Cardiac muscle cell (in vitro differentiated cells and primary cell): Measurements from ENCODE around the gene RESF1. TPM values are rescaled to one million over a fixed set of nuclear protein-coding genes. Genes with fewer than 3 reads are reported as not detected.

Experiments
- DNase-seq, 2 donors: peaks; one replicate each; pipeline versions ENCODE4 v3.0.0 to v3.0.0-alpha.2; 2010 to 2017; ENCODE audit warnings: low read depth in 1 of 2, low spot score in 1 of 2
- H3K27ac ChIP-seq: fragments of 200-600 bp; sonication (generic); 2 replicates; pipeline ENCODE4 v1.5.1; 2016
- H3K27me3 ChIP-seq: fragments of 200-600 bp; sonication (generic); 2 replicates; pipeline ENCODE4 v1.6.0; 2016; ENCODE audit warnings: control low read depth
- H3K36me3 ChIP-seq: fragments of 200-600 bp; sonication (generic); 2 replicates; pipeline ENCODE4 v1.5.1; 2016; ENCODE audit warnings: control low read depth
- H3K4me1 ChIP-seq: fragments of 200-600 bp; sonication (generic); 2 replicates; pipeline ENCODE4 v1.8.1; 2017; ENCODE audit warnings: low read depth, mild to moderate bottlenecking, mixed run types
- H3K4me3 ChIP-seq: fragments of 200-600 bp; sonication (generic); 2 replicates; pipeline ENCODE4 v1.5.1; 2016; ENCODE audit warnings: mild to moderate bottlenecking
- H3K9me3 ChIP-seq: fragments of 200-600 bp; sonication (generic); 2 replicates; pipeline ENCODE4 v1.5.1; 2017; ENCODE audit warnings: low read depth, mild to moderate bottlenecking, control low read depth
- polyA plus RNA-seq: library from polyadenylated mRNA; unstranded; fragments of >200 nt; fragmentation: Nextera tagmentation; extraction: Ambion mirVana; gene quantifications from 2 replicates; pipeline ENCODE4 v1.2.1, GENCODE V29; 2016
- total RNA-seq: library from RNA; depleted of rRNA; stranded (reverse); fragments of >200 nt; gene quantifications from 2 replicates; pipeline ENCODE4 v1.2.3, GENCODE V29; 2016
- TF ChIP-seq, protein P1 (sequence below): IDR thresholded peaks from 2 replicates; pipeline ENCODE4 v1.5.1; 2012; ENCODE audit warnings: low read depth, mild to moderate bottlenecking, low read length

The RESF1 gene
- total and polyA plus RNA-seq, 2 experiments from 2014 or later: 15.7 to 39.6 TPM

DNA sequence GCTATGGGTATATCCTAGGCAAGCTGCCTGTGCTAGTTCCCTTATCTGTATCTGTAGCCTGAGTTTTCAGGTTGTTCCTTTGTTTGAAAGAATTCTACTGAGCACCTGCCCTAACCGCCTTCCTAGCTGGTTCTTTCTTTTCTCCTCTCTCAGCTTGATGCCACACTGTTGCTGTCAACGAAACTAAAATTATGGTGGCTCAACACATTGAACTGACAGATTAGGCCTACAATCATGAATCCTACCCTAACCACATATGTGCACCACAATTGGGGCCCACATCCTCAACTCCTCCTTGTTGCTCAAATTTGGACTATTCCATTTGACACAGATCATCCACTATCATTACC is 36.2 kb upstream of the RESF1 start:
- H3K36me3 ChIP-seq: no peaks in the 10 kb centered on the region
- no peaks in the 10 kb centered on the region for H3K4me1 ChIP-seq
- no peak overlapping the region for H3K4me3 ChIP-seq
- no peak overlapping the region for H3K27ac ChIP-seq
- H3K9me3 ChIP-seq: no peaks in the 10 kb centered on the region
- no peak for DNase-seq
- H3K27me3 ChIP-seq: no peaks in the 10 kb centered on the region
- TF ChIP-seq, protein P1, sequence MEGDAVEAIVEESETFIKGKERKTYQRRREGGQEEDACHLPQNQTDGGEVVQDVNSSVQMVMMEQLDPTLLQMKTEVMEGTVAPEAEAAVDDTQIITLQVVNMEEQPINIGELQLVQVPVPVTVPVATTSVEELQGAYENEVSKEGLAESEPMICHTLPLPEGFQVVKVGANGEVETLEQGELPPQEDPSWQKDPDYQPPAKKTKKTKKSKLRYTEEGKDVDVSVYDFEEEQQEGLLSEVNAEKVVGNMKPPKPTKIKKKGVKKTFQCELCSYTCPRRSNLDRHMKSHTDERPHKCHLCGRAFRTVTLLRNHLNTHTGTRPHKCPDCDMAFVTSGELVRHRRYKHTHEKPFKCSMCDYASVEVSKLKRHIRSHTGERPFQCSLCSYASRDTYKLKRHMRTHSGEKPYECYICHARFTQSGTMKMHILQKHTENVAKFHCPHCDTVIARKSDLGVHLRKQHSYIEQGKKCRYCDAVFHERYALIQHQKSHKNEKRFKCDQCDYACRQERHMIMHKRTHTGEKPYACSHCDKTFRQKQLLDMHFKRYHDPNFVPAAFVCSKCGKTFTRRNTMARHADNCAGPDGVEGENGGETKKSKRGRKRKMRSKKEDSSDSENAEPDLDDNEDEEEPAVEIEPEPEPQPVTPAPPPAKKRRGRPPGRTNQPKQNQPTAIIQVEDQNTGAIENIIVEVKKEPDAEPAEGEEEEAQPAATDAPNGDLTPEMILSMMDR: no peak

DNA sequence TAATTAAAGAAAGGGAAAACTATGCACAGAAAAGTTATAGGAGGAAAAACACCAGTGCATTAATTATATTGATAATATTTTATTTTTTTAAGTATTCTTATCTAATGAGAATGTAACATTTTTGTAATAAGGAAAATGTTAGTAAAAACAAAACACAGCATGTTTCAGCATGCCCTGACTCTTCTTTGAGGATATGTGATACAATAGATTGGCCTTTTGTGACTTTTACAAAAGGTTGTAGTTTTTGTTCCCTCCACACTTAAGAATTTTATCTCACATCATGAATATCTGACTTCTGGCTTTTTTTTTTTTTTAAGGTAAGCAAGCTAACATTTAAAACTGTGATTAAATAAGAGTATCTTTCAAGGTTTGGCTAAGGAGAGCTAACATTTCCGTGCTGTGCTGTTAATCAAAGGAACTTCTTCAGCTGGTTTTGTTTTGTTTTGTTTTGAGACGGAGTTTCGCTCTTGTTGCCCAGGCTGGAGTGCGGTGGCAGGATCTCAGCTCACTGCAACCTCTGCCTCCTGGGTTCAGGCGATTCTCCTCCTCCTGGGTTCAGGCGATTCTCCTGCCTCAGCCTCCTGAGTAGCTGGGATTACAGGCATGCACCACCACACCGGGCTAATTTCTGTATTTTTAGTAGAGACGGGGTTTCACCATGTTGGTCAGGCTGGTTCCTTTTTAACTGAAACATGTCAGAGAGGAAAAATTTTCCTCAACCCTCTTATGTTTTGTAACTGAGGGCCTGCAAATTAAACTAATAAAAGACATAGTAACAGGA is 30.8 kb upstream of the RESF1 start:
- TF ChIP-seq, protein P1: no peak
- Histone ChIP-seq H3K27ac (peak overlapping the region; percentile 80), H3K36me3 (no peaks in the 10 kb centered on the region), H3K4me3 (no peak overlapping the region), H3K4me1 (no peaks in the 10 kb centered on the region), H3K9me3 (no peaks in the 10 kb centered on the region), H3K27me3 (no peaks in the 10 kb centered on the region)
- DNase-seq: no peak

DNA sequence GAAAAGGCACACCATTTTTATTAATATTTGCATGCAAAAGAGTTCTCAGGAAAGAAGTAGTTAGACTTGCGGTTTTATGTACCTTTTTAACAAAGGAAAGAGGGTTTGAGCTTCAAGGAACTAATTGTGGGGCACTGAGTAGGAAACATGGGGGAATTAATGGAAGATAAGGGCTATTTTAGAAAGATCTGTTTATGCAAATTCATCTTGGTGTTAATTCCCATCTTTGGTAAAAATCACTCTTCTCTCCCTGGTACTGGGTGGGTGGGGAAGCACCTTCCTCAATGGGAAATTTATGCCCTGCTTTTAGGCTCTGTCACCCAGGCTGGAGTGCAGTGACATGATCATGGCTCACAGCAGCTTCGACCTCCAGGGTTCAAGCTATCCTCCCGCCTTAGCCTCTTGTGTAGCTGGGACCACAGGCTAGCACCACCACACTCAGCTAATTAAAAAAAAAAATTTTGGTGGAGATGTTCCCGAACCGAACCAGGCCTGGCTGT is 30.1 kb upstream of the RESF1 start:
- no peak for DNase-seq
- Histone ChIP-seq H3K27ac (peak overlapping the region; percentile 80), H3K9me3 (no peaks in the 10 kb centered on the region), H3K27me3 (no peaks in the 10 kb centered on the region), H3K36me3 (no peaks in the 10 kb centered on the region), H3K4me1 (no peaks in the 10 kb centered on the region), H3K4me3 (no peak overlapping the region)
- TF ChIP-seq, protein P1: no peak

DNA sequence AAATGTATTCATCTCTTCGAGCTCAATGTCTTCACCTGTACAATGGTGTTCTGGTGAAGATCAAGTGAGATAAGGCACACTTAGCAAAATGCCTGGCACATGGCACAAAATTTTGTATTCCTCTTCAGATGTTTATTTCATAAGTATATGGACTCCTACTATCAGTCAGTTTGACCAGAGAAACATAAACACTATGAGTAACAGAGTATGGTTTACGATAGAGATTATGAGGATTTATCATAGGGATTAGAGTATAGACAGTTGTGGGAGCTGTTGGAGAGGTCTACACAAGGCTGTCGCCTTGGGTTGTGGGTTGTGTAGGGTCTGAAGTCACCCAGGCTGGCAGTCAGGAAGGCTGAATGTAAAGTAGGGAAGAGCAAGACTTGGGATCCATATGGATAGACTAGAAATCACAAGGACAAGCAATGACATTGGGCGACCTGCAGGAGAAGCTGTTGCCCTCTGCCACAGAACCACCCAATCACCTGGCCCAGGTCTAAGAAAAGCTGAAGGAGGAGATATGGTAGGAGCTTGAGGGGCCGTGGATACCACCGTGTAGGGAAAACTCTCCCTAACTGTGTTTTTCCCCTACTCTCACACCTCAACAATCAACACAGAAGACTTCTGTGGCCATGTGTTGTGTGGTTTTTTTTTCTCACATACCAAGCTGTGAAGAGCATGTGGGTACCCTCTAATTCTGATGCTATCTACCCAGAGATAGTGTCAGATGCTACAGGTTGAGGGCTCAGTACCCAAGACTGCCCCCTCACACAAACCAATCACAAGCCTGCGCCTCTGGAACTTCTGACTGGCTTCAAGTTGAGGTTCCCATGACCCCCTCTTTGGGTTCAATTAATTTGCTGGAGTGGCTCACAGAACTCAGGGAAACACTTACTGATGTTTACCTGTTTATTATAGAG is 27.2 kb upstream of the RESF1 start:
- Histone ChIP-seq H3K27ac (no peak overlapping the region), H3K36me3 (no peaks in the 10 kb centered on the region), H3K9me3 (no peaks in the 10 kb centered on the region), H3K4me3 (no peak overlapping the region), H3K27me3 (no peaks in the 10 kb centered on the region), H3K4me1 (no peaks in the 10 kb centered on the region)
- TF ChIP-seq, protein P1: no peak
- DNase-seq: no peak

DNA sequence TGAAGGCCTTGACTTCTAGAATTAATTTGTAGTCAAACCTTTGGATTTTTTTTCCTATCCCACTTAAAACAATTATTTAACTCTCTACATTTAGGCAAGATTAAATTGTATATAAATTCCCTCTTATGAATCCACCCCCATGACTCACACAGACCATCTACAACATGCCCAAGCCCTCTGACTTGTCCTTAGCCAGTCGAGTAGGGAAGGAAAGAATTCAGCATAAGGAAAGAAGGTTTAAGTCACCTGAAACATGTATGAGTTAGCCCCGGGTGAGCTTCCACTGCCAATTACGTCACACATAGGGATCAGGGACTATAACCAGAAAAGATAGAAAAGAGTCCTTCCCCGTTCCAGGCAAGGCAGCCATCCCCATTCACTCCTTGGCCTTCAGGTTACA is 14.9 kb upstream of the RESF1 start:
- no peaks in the 10 kb centered on the region for H3K9me3 ChIP-seq
- H3K4me3 ChIP-seq: no peak overlapping the region
- TF ChIP-seq, protein P1: no peak
- H3K36me3 ChIP-seq: no peaks in the 10 kb centered on the region
- no peak overlapping the region for H3K27ac ChIP-seq
- H3K4me1 ChIP-seq: no peaks in the 10 kb centered on the region
- H3K27me3 ChIP-seq: no peaks in the 10 kb centered on the region
- DNase-seq: no peak
